CD14-positive monocyte (primary cell): ENCODE measurements around the gene MR1. TPM values are rescaled to one million over a fixed set of nuclear protein-coding genes. Genes with fewer than 3 reads are reported as not detected.
"Not testable (repeated sequence)": the region's sequence is repeated elsewhere in the genome, so short reads cannot be mapped to it uniquely, and the experiment has no call there.

Source experiments
- DNase-seq, 3 donors: peaks; one replicate each; pipeline ENCODE4 v3.0.0-alpha.2; 2011 to 2022
- H2AFZ ChIP-seq: 2 replicates; pipeline ENCODE4 v1.6.0; 2012; ENCODE audit warnings: mild to moderate bottlenecking, low read depth, low read length, inconsistent platforms; ENCODE audit not compliant: insufficient read depth, poor library complexity, severe bottlenecking
- H3K27ac ChIP-seq, 2 donors: 1 replicate in 1 of 2; 2 replicates in 1 of 2; pipeline ENCODE4 v1.5.1; 2012 to 2013; ENCODE audit warnings: low read length in 2 of 2, control low read depth in 1 of 2, inconsistent platforms in 1 of 2, low read depth in 1 of 2, mild to moderate bottlenecking in 1 of 2
- H3K27me3 ChIP-seq, 2 donors: one replicate each; pipeline versions ENCODE4 v1.6.0 to v1.6.1; 2011 to 2013; ENCODE audit warnings: low read length in 2 of 2; ENCODE audit not compliant: control insufficient read depth in 2 of 2, insufficient read depth in 2 of 2
- H3K36me3 ChIP-seq, 2 donors: replicated peaks in 1 of 2; 1 replicate in 1 of 2; 2 replicates in 1 of 2; pipeline versions ENCODE4 v1.5.1 to v1.6.1; 2012 to 2013; ENCODE audit warnings: low read length in 2 of 2, control low read depth in 1 of 2, inconsistent platforms in 1 of 2, mild to moderate bottlenecking in 1 of 2; ENCODE audit not compliant: insufficient read depth in 2 of 2, control insufficient read depth in 1 of 2
- H3K4me1 ChIP-seq, 2 donors: 1 replicate in 1 of 2; 2 replicates in 1 of 2; pipeline versions ENCODE4 v1.5.1 to v1.6.1; 2012 to 2013; ENCODE audit warnings: low read length in 2 of 2, control low read depth in 1 of 2, inconsistent platforms in 1 of 2, mild to moderate bottlenecking in 1 of 2, moderate library complexity in 1 of 2; ENCODE audit not compliant: insufficient read depth in 2 of 2, control insufficient read depth in 1 of 2
- H3K4me2 ChIP-seq: replicated peaks from 2 replicates; pipeline ENCODE3; 2012; ENCODE audit warnings: low read length, moderate library complexity, mild to moderate bottlenecking; ENCODE audit not compliant: poor library complexity, severe bottlenecking; ENCODE audit errors: extremely low read depth
- H3K4me3 ChIP-seq, 3 experiments: fragments of 200-600 bp in 1 of 3; sonication (generic) in 1 of 3; replicated peaks in 1 of 3; 1 replicate in 2 of 3; 2 replicates in 1 of 3; pipeline ENCODE4 v1.5.1; 2011 to 2013; ENCODE audit warnings: low read length in 3 of 3, mild to moderate bottlenecking in 3 of 3, control low read depth in 2 of 3, low read depth in 2 of 3, inconsistent platforms in 1 of 3, moderate library complexity in 1 of 3
- H3K79me2 ChIP-seq: 2 replicates; pipeline ENCODE4 v1.6.0; 2012; ENCODE audit warnings: mild to moderate bottlenecking, control low read depth, inconsistent platforms, low read length, moderate library complexity; ENCODE audit not compliant: insufficient read depth
- H3K9ac ChIP-seq: 2 replicates; pipeline ENCODE4 v1.6.0; 2017; ENCODE audit warnings: low read length, mild to moderate bottlenecking; ENCODE audit not compliant: insufficient read depth, poor library complexity, severe bottlenecking
- H3K9me3 ChIP-seq, 2 donors: replicated peaks in 1 of 2; 1 replicate in 1 of 2; 2 replicates in 1 of 2; pipeline versions ENCODE4 v1.5.1 to v1.6.1; 2012 to 2013; ENCODE audit warnings: low read length in 2 of 2, control low read depth in 1 of 2; ENCODE audit not compliant: control insufficient read depth in 1 of 2, insufficient read depth in 1 of 2
- H4K20me1 ChIP-seq: 2 replicates; pipeline ENCODE4 v1.6.0; 2012; ENCODE audit warnings: mild to moderate bottlenecking, low read length, control low read depth, moderate library complexity; ENCODE audit not compliant: insufficient read depth
- H3K27ac Mint-ChIP-seq, 7 donors: one replicate each; pipeline ENCODE4 v1.8.0; 2020; ENCODE audit warnings: mild to moderate bottlenecking in 7 of 7, mixed read lengths in 7 of 7, moderate library complexity in 6 of 7, inconsistent platforms in 2 of 7
- H3K27me3 Mint-ChIP-seq, 3 donors: one replicate each; pipeline ENCODE4 v1.8.0; 2021 to 2022; ENCODE audit warnings: low read depth in 3 of 3, mild to moderate bottlenecking in 3 of 3, mixed read lengths in 3 of 3, moderate library complexity in 3 of 3, inconsistent platforms in 1 of 3
- H3K36me3 Mint-ChIP-seq, 2 donors: one replicate each; pipeline ENCODE4 v1.8.0; 2020; ENCODE audit warnings: mixed read lengths in 2 of 2, inconsistent platforms in 1 of 2, mild to moderate bottlenecking in 1 of 2
- H3K4me1 Mint-ChIP-seq: one replicate; pipeline ENCODE4 v1.8.0; 2020; ENCODE audit warnings: mild to moderate bottlenecking, mixed read lengths
- H3K4me3 Mint-ChIP-seq, 2 donors: one replicate each; pipeline ENCODE4 v1.8.0; 2020; ENCODE audit warnings: mild to moderate bottlenecking in 2 of 2, mixed read lengths in 2 of 2, moderate library complexity in 1 of 2
- H3K9me3 Mint-ChIP-seq, 7 donors: one replicate each; pipeline ENCODE4 v1.8.0; 2020 to 2022; ENCODE audit warnings: mixed read lengths in 7 of 7, mild to moderate bottlenecking in 6 of 7, moderate library complexity in 6 of 7, inconsistent platforms in 2 of 7
- WGBS: methylation state at CpG from one replicate; pipeline ENCODE4 v1.1.5; 2013; ENCODE audit warnings: missing lambda C conversion rate; ENCODE audit not compliant: insufficient coverage; 5-methylcytosine and 5-hydroxymethylcytosine counted together
- intact Hi-C, 2 donors: fragments of 100-400 bp; cut with micrococcal nuclease; formaldehyde crosslinking; loops; one replicate each; pipeline versions ENCODE4 v1.15.0 to v1.15.1; 2023
- polyA plus RNA-seq, 3 donors: library from polyadenylated mRNA; depleted of rRNA in 1 of 3; unstranded in 2 of 3; stranded (reverse) in 1 of 3; fragments of 300-500 nt in 2 of 3; fragments of >200 nt in 1 of 3; fragmentation: Illumina TruSeq in 2 of 3; gene quantifications; 1 replicate in 2 of 3; 2 replicates in 1 of 3; pipeline ENCODE4 v1.2.3, GENCODE V29; 2012 to 2021
- TF ChIP-seq, protein P1 (sequence below): fragments of 200-600 bp; IDR thresholded peaks from one replicate; pipeline ENCODE4 v1.8.0; 2022; ENCODE audit warnings: antibody characterized with exemption, mild to moderate bottlenecking

Gene MR1
- polyA plus RNA-seq, 3 donors = 17.7 to 46.9 (median 40.9) TPM

DNA sequence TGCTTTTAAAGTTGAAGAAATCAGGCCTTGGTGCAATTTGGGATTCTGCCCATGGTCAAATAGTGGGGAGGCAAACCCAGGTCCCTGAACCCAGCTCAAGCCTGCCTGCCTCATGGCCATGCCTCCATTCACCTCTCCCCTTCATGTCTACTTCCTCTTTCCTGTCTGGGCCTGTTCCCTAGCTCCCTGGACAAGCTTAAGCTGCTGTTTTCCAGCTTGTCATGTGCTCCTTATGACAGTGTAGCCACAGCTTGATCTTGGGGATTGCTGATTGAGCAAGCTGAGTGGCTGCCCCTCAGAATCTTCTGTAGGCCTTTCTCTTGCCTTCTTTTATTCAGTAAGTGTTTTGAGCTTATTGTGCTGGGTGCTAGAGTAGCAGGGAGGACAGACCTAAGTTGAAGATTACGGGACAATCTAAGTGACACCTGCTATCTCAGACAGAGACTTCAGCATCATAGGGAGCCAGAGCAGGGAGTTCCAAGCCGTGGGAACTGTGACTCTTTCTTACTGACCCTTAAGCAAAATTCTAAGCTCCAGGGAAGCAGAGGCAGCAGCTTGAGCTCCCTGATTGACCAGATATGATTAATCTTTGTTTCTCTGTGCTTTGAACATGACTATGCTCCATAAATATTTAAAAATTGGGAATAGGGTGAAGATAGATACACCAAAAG, 520 bp upstream of the MR1 start:
- H3K9ac ChIP-seq = peak overlapping the region; percentile 89
- peak overlapping the region; percentile 97 to 100 (median 99) for H3K27ac Mint-ChIP-seq
- H3K4me1 Mint-ChIP-seq = peaks cover 50% of the 10 kb centered on the region
- peak overlapping the region; percentile 81 for H2AFZ ChIP-seq
- peak; percentile 75 to 91 (median 83) for DNase-seq
- no peaks in the 10 kb centered on the region for H3K27me3 ChIP-seq
- no peaks in the 10 kb centered on the region for H3K36me3 ChIP-seq
- H3K4me3 Mint-ChIP-seq = peak overlapping the region; percentile 86 to 96
- WGBS = 86% methylated on average over 1 of the region's 2 CpGs
- peaks cover 0 to 3% (median 0%) of the 10 kb centered on the region in 7 donors for H3K9me3 Mint-ChIP-seq
- H3K4me1 ChIP-seq = peaks cover 43 to 52% of the 10 kb centered on the region in 2 donors
- H3K27ac ChIP-seq = peak overlapping the region; percentile 82 to 100
- H3K79me2 ChIP-seq = peaks cover 45% of the 10 kb centered on the region
- no peaks in the 10 kb centered on the region for H3K9me3 ChIP-seq
- H3K36me3 Mint-ChIP-seq = peaks cover 7 to 17% of the 10 kb centered on the region in 2 donors
- no peaks in the 10 kb centered on the region for H3K27me3 Mint-ChIP-seq
- peak overlapping the region; percentile 82 for H3K4me2 ChIP-seq
- peak overlapping the region; percentile 52 to 100 (median 83) for H3K4me3 ChIP-seq
- no peaks in the 10 kb centered on the region for H4K20me1 ChIP-seq
- intact Hi-C loops = loop anchor here in 1 of 2 donors (10.0 kb wide), 1 partner anchor 52 kb away; the partner anchor contains the start of gene IER5
- TF ChIP-seq, protein P1, sequence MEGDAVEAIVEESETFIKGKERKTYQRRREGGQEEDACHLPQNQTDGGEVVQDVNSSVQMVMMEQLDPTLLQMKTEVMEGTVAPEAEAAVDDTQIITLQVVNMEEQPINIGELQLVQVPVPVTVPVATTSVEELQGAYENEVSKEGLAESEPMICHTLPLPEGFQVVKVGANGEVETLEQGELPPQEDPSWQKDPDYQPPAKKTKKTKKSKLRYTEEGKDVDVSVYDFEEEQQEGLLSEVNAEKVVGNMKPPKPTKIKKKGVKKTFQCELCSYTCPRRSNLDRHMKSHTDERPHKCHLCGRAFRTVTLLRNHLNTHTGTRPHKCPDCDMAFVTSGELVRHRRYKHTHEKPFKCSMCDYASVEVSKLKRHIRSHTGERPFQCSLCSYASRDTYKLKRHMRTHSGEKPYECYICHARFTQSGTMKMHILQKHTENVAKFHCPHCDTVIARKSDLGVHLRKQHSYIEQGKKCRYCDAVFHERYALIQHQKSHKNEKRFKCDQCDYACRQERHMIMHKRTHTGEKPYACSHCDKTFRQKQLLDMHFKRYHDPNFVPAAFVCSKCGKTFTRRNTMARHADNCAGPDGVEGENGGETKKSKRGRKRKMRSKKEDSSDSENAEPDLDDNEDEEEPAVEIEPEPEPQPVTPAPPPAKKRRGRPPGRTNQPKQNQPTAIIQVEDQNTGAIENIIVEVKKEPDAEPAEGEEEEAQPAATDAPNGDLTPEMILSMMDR = no peak

DNA sequence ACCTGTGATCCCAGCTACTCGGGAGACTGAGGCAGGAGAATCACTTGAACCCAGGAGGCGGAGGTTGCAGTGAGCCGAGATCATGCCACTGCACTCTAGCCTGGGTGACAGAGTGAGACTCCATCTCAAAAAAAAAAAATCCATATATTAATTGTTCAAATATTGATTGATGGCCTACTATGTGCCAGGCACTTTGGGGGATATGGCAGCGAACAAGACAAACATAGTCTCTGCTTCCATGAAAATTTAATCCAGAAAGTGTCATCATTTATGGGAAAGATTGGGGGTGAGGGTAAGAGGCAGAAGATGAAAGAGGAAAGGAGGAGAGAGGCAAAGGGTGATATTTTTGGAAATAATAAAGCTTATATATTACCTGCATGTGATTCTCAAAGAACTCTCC, 1.4 kb downstream of the MR1 start:
- Mint-ChIP-seq H3K4me1 (peaks cover 58% of the 10 kb centered on the region), H3K27ac (peak overlapping the region; percentile 18 to 100 (median 85)), H3K36me3 (peaks cover 18 to 28% of the 10 kb centered on the region in 2 donors)
- not testable (repeated sequence) for DNase-seq, H3K27me3 ChIP-seq, H3K9ac ChIP-seq, H3K27me3 Mint-ChIP-seq, H3K9me3 ChIP-seq, H2AFZ ChIP-seq, H3K36me3 ChIP-seq, H3K9me3 Mint-ChIP-seq, H3K4me3 Mint-ChIP-seq, H4K20me1 ChIP-seq
- Histone ChIP-seq H3K4me3 (peak overlapping the region in 1 of 3 experiments; percentile 83), H3K79me2 (peaks cover 65% of the 10 kb centered on the region), H3K27ac (peak overlapping the region in 1 of 2 donors; percentile 75), H3K4me2 (peak overlapping the region; percentile 48), H3K4me1 (peaks cover 46 to 63% of the 10 kb centered on the region in 2 donors)
- WGBS = no CpG with 5 or more reads among the region's 4 CpGs
- intact Hi-C loops = loop anchor here (5.0 to 10.0 kb wide), 2 partner anchors 50 to 132 kb away; partner anchors contain the start of gene IER5 (in 1 of the 2)
